HG02870 (cell line): Measurements from ENCODE around the gene ASB11.
"Not testable (repeated sequence)": the region's sequence is repeated elsewhere in the genome, so short reads cannot be mapped to it uniquely, and the experiment has no call there.

Source experiments
- ATAC-seq: cut with Tn5 transposase; IDR thresholded peaks from one replicate; pipeline ENCODE4 v1.9.1; 2021; ENCODE audit warnings: mild to moderate bottlenecking, moderate library complexity; ENCODE audit not compliant: unreplicated experiment

ASB11 gene

GRCh38 chrX:15310117-15310516 lies 5.3 kb downstream of the ASB11 start:
- ATAC-seq: no peak

DNA sequence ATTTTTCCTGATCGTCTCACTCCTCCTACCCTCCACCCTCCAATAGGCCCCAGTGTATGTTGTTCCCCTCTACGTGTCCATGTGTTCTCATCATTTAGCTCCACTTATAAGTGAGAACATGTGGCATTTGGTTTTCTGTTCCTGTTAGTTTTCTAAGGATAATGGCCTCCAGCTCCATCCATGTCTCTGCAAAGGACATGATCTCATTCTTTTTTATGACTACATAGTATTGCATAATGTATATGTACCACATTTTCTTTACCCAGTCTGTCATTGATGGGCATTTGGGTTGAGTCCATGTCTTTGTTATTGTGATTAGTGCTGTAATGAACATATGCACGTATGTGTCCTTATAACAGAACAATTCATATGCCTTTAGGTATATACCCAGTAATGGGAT lies 9.5 kb downstream of the ASB11 start:
- ATAC-seq: not testable (repeated sequence)

- no peak for ATAC-seq
Observed at GRCh38 chrX:15301924-15302323, 13.5 kb downstream of the ASB11 start.

- no peak for ATAC-seq
Observed at GRCh38 chrX:15299941-15300851, 15.2 kb downstream of the ASB11 start.

DNA sequence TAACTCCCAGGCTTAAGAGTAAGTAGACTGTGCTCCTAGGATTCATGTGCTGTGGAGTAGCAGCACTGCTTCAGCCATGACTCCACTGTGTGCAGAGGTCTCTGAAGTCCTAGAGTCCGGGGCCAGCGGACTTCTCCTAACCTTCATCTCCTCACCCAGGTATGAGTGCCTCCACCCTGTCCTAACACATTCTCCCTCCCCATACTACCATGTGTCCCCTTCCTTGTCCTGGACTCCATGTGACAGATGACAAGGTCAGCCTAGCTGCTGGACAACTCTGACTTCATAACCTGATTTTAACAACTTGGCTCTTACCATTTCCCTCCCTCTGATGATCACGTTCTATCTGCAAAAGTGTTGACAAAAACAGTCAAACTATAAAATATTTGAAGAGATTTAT lies 16.7 kb downstream of the ASB11 start:
- no peak for ATAC-seq

DNA sequence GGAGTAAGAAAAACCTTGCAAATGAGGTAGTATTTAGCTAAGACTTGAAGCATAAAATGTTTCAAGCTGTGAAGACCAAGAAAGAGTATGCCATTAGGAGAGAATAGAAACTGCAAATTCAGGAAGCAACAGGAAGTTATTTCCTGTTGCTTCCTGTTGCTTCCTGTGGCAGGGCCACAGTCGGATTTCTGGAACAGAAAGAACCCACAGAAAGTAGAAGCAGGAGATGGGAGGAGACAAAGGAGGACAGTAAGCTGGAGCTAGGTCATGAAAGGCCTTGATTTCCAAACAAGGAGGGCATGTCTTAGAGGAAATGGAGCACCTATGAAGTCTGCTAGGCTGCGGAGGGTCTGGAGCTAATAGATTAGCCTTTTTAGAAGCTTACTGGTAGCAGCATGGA lies 17.2 kb downstream of the ASB11 start:
- ATAC-seq: no peak

DNA sequence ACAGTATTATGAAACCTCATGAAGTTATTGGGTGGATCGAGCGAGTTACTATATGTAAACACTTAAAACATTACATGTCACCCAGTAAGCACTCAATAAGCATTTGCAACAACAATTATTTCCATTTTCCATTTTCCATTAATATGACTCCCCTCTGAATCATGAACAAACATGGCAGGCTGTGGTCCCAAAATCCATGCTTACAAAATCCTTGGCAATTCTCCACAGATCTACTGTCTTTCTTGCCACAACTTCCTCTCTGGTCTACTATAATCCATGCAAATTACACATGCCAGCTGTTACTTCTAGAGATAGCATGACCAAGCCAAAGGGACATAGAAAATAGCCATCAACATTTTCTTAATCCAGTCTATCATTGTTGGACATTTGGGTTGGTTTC lies 22.0 kb downstream of the ASB11 start:
- ATAC-seq: no peak

DNA sequence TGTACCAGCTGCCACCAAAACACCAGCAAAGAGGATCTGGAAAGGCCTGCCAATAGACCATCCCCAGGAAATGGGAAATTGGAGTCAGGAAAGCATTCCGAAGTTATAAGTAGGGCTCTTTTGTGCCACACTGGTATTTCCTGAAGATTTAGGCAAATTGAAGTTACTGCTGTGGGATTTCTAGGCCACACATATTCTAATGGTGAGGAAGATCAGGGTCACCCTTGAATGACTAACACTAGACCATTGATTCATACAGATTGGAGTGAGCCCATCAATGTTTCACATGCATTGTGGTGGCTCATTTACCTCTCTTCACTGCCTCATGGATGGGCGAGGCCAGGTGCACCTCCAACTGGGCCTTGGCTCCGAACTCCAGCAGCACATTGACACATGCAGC lies 22.6 kb downstream of the ASB11 start:
- ATAC-seq: no peak

GRCh38 chrX:15277604-15278003 lies 37.8 kb downstream of the ASB11 start:
- ATAC-seq: no peak

DNA sequence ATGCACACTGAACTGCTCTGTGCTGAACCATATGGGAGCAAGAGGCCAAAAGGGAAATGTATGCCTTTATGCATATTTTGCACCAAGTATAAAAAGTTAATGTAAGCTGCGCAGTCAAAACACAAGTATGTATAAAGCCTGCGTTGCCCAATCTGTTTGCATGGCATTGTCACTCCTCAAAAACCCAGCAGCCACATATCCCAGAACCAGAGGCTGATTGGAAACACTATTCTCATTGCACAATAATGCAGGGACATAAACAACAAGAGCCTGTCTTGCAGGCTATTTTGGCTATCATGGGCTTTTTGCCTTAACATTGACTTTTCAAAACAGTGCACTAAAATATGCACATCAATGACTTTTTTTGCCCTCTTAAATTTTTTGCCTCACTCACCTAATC lies 40.5 kb downstream of the ASB11 start:
- ATAC-seq: no peak

DNA sequence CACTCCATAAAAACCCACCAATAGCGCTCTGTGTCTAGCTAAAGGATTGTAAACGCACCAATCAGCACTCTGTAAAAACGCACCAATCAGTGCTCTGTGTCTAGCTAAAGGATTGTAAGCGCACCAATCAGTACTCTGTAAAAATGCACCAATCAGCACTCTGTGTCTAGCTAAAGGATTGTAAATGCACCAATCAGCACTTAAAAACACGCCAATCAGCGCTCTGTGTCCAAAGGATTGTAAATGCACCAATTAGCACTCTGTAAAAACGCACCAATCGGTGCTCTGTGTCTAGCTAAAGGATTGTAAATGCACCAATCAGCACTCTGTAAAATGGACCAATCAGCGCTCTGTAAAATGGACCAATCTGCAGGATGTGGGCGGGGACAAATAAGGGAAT lies 42.2 kb downstream of the ASB11 start:
- ATAC-seq: not testable (repeated sequence)

DNA sequence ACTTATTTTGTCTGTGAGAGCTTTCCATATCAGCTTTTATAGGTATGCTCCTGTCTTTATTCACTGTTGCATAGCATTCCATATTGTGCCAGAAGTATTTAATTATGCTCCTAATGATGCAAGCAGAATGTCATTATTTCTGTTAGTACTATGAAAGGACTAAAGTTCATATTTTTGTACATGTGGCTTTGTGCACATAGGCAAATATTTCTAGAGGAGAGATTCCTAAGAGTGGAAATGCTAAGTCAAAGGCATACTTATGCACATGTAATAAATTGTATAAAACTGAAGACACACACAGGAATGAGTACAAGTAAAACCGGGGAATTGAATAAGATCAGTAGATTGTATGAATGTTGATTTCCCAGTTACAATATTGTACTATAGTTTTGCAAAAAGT lies 43.7 kb downstream of the ASB11 start:
- ATAC-seq: no peak

- ATAC-seq: no peak
Observed at GRCh38 chrX:15269618-15270521, 45.6 kb downstream of the ASB11 start, which contains the start of gene ASB9. ASB9 (minus strand) TSS chrX:15270083; CDS start chrX:15269874, 209 bp downstream.

DNA sequence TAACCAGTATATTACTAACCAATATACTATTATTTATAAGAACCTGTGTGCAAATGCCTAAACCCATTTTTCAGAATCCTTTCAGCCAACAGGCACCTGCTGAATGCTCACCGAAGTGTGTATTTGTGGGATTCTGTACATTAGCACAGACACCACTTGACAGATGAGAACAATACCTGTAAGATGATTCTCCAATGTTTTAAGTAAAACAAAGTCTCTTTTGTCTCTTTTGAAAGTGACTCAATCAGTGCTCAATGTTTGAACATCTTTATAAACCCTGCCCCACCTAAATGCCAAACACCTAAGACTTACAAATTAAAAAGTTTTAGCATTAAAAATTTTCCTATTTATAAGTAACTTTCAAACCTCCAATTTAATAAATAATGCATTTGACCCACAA lies 46.3 kb downstream of the ASB11 start:
- ATAC-seq: no peak

DNA sequence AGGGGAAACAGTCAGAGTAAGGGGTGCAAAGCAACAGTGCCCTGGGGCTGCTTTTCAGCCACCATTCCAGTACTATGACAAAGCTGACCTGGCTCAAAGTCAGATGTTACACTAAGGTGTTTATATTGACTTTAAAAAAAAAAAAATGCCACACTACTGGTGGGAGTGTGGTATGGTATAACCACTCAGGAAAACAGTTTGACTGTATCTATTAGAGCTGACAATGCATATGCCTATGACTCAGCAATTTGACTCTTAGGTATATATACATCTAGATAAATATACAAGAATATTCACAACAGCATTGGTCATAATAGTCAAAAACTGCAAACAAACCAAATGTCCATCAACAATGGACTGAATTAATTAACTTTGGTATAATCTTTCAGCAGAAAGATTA lies 60.6 kb downstream of the ASB11 start:
- ATAC-seq: no peak

- no peak for ATAC-seq
Observed at GRCh38 chrX:15245896-15246295, 69.5 kb downstream of the ASB11 start.

GRCh38 chrX:15244421-15244820 lies 71.0 kb downstream of the ASB11 start:
- no peak for ATAC-seq

DNA sequence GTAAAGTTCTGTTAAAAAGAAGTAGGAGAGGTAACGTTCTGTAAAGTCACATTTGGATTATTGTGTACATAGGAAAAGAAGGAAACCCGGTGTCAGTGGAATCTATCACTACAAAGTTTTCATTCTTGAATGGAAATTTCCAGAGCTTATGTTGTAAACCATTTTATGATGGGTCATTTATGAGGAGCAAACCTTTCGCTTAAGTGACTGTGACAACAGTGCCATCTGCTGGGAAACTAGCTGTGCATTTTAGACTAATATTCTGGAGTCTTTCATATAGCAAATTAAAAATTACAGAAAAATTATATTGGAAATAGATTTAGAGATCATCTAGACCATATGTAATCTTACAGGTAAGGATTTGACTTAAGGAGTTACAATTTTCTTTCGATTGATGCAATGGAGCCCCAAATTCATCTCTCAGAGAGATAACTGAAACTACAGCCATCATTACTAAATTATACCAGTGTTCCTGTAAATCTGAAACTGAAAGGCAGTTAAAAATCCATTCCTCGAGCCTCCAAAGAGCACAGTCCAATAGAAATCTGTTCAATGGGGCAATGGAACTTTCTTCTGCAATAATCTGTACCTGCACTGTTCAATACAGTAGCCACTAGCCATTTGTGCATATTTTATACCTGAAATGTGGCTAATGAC lies 72.4 kb downstream of the ASB11 start:
- no peak for ATAC-seq

- ATAC-seq: no peak
Observed at GRCh38 chrX:15241301-15241700, 74.1 kb downstream of the ASB11 start.

DNA sequence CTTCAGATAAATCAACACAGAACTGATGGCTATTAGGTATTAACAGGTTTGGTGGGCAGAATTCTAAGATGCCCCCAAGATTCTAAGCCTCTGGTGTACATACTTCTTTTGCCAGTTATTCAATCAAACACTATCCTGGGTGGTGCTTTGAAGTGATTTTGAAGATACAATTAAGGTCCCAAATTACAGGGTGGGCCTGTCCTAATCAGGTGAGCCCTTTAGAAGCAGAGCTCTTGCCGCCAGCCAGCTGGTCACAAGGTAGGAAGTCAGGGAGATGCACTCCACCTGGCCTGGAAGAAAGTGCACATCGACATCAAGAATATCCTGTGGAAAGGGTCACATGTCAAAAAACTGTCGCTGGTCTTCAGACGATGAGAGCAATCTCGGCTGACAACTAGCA lies 75.0 kb downstream of the ASB11 start:
- ATAC-seq: no peak

- ATAC-seq: no peak
Observed at GRCh38 chrX:15236146-15236545, 79.3 kb downstream of the ASB11 start.
